Panc1 (cell line): ENCODE data around the gene EML1. TPM values are rescaled to one million over a fixed set of nuclear protein-coding genes. Genes with fewer than 3 reads are reported as not detected.

Experiments
- ATAC-seq: fragments of 200-7000 bp; cut with Tn5 transposase; 2 replicates; pipeline ENCODE4 v1.9.1; 2020; ENCODE audit warnings: mild to moderate bottlenecking, moderate library complexity
- BruUV-seq: library from RNA; stranded (reverse); fragments of 400-500 nt; replicated peaks from 2 replicates; lab custom pipeline; 2021; lab: Mats Ljungman, UMichigan
- CTCF ChIA-PET: fragments of 300-600 bp; sonication (Branson Sonifier 250); formaldehyde crosslinking; loops from one replicate; lab custom pipeline; 2022; ENCODE audit warnings: antibody characterized with exemption; lab: Charles Lee
- POLR2A ChIA-PET: fragments of 300-600 bp; sonication (Branson Sonifier 250); formaldehyde crosslinking; loops from one replicate; lab custom pipeline; 2022; ENCODE audit warnings: antibody characterized with exemption; lab: Charles Lee
- DNase-seq: peaks from one replicate; pipeline ENCODE4 v3.0.0-alpha.2; 2010; ENCODE audit warnings: low read depth, low spot score
- H3K27ac ChIP-seq: 2 replicates; pipeline ENCODE4 v1.5.1; 2011; ENCODE audit warnings: mild to moderate bottlenecking, low read length, inconsistent platforms
- H3K27me3 ChIP-seq: fragments of 200-500 bp; sonication (Bioruptor generic); 2 replicates; pipeline ENCODE4 v1.6.0; 2014; ENCODE audit warnings: low read length, inconsistent platforms; ENCODE audit not compliant: control insufficient read depth, insufficient read depth
- H3K36me3 ChIP-seq: fragments of 200-500 bp; sonication (Bioruptor generic); 2 replicates; pipeline ENCODE4 v1.5.1; 2014; ENCODE audit warnings: inconsistent platforms, mild to moderate bottlenecking, low read length, moderate library complexity; ENCODE audit not compliant: control insufficient read depth, insufficient read depth
- H3K4me1 ChIP-seq: 2 replicates; pipeline ENCODE4 v1.5.1; 2011; ENCODE audit warnings: inconsistent platforms, mild to moderate bottlenecking, low read length, moderate library complexity; ENCODE audit not compliant: control insufficient read depth, insufficient read depth
- H3K4me3 ChIP-seq, 2 experiments: 2 replicates each; pipeline ENCODE4 v1.5.1; 2011 to 2012; ENCODE audit warnings: low read depth in 2 of 2, low read length in 2 of 2, mild to moderate bottlenecking in 2 of 2, inconsistent platforms in 1 of 2, moderate library complexity in 1 of 2
- H3K9me3 ChIP-seq: fragments of 200-500 bp; sonication (Bioruptor generic); 2 replicates; pipeline ENCODE4 v1.5.1; 2014; ENCODE audit warnings: low read depth, mild to moderate bottlenecking, inconsistent platforms, low read length, moderate library complexity; ENCODE audit not compliant: control insufficient read depth, insufficient read depth
- CTCF ChIP-seq: fragments of 450-650 bp; IDR thresholded peaks from 2 replicates; pipeline ENCODE4 v1.5.1; 2017; ENCODE audit warnings: mild to moderate bottlenecking
- REST ChIP-seq, 2 experiments: IDR thresholded peaks; 2 replicates each; pipeline ENCODE4 v1.6.1; 2011 to 2012; ENCODE audit warnings: low read depth in 2 of 2, control low read depth in 1 of 2, low read length in 1 of 2, mild to moderate bottlenecking in 1 of 2, moderate library complexity in 1 of 2; ENCODE audit not compliant: insufficient read depth in 1 of 2
- SIN3A ChIP-seq: IDR thresholded peaks from 2 replicates; pipeline ENCODE4 v1.6.1; 2012; ENCODE audit warnings: low read depth, mild to moderate bottlenecking, low read length, moderate library complexity, borderline replicate concordance; ENCODE audit not compliant: insufficient read depth
- TCF7L2 ChIP-seq: IDR thresholded peaks from 2 replicates; pipeline ENCODE4 v1.6.1; 2011; ENCODE audit warnings: mild to moderate bottlenecking, low read depth, low read length, inconsistent platforms
- in situ Hi-C: cut with HindIII; loops from 2 replicates; pipeline ENCODE4 v1.10.0; 2016; ENCODE audit warnings: low sequenced_read_pairs, low pct_unique_long_range_greater_than_20kb
- intact Hi-C: fragments of 100-400 bp; cut with micrococcal nuclease; formaldehyde crosslinking; loops from one replicate; pipeline ENCODE4 v1.10.0; 2022; ENCODE audit not compliant: unreplicated experiment
- total RNA-seq: library from RNA; stranded (reverse); gene quantifications from one replicate; pipeline ENCODE4 v1.2.1, GENCODE V29; 2021; ENCODE audit not compliant: unreplicated experiment

The EML1 gene
- total RNA-seq, 1 experiment from 2014 or later = 35.3 TPM

GRCh38 chr14:99966037-99966835 is 173.0 kb downstream of the EML1 start:
- TF ChIP-seq TCF7L2 = no peak
- no peak for TF ChIP-seq CTCF
- intact Hi-C loops (no loop called here), in situ Hi-C loops (no loop called here)
- Histone ChIP-seq H3K27me3 (no peaks in the 10 kb centered on the region), H3K4me1 (no peaks in the 10 kb centered on the region), H3K4me3 (no peak overlapping the region), H3K36me3 (no peaks in the 10 kb centered on the region), H3K27ac (no peak overlapping the region), H3K9me3 (no peaks in the 10 kb centered on the region)
- no TSS peak for BruUV-seq
- CTCF ChIA-PET = no interaction called here
- no peak for DNase-seq
- ATAC-seq = no peak
- POLR2A ChIA-PET = interaction anchor here (0.6 kb wide), 1 partner anchor 234 kb away, joined by 4 read pairs; no protein-coding TSS in a partner anchor

GRCh38 chr14:99966912-99967311 is 173.7 kb downstream of the EML1 start:
- no peak for ATAC-seq
- ChIA-PET POLR2A (no interaction called here), CTCF (no interaction called here)
- DNase-seq = no peak
- Histone ChIP-seq H3K4me1 (no peaks in the 10 kb centered on the region), H3K27ac (no peak overlapping the region), H3K4me3 (no peak overlapping the region), H3K36me3 (no peaks in the 10 kb centered on the region), H3K27me3 (no peaks in the 10 kb centered on the region), H3K9me3 (no peaks in the 10 kb centered on the region)
- intact Hi-C loops (no loop called here), in situ Hi-C loops (no loop called here)
- TF ChIP-seq TCF7L2 (no peak), REST (IDR thresholded peaks at IDR 0.05; ENCODE audit: insufficient read depth in 1 of 2, low read depth in 2 of 2, low read length in 1 of 2) (no peak), SIN3A (no peak), CTCF (no peak)
- BruUV-seq = no TSS peak
